A549 (cell line): ENCODE results near the gene CIB4.

Experiments used
- ATOH8 ChIP-seq: fragments of 250-450 bp; sonication (Bioruptor Pico); IDR thresholded peaks from 2 replicates; pipeline ENCODE4 v1.5.0; 2020; ENCODE audit warnings: low read depth, mild to moderate bottlenecking, moderate library complexity
- ESRRA ChIP-seq: fragments of 150-350 bp; IDR thresholded peaks from 2 replicates; pipeline ENCODE4 v1.6.1; 2014; ENCODE audit warnings: mild to moderate bottlenecking, low read length, borderline replicate concordance

GRCh38 chr2:26650713-26651469, 9.7 kb upstream of the CIB4 start:
- TF ChIP-seq ATOH8 (CRISPR knock-in tag): no peak
- TF ChIP-seq ESRRA: no peak
